Measurements from ENCODE around the gene RELB.

The RELB gene

DNA sequence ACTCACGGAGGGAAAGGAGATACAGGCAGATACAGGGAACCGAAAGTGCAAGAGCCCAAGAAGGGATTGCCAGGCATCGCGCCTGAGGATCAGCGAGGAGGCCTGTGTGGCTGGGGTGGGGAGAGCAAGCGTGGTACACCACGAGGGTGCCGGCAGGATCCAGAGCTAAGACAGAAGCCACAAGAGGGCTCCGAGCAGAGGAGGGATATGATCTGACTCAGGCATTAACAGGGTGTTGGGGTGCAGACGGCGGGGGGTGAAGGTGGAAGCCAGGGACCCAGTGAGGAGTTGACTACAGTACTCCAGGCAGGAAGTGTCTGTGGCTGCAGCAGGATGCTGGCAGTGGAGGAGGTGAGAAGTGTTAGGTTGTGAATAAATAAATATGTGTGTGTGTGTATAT lies 86.3 kb downstream of the RELB start:
- DNase-seq, result peak in 1 of 2 donors; percentile 45
